Mesothelial cell of epicardium (in vitro differentiated cells): ENCODE results near the gene GIMAP7. TPM values are rescaled to one million over a fixed set of nuclear protein-coding genes. Genes with fewer than 3 reads are reported as not detected.

Experiments used
- DNase-seq, 2 experiments: peaks; one replicate each; pipeline ENCODE4 v3.0.0; 2021; ENCODE audit warnings: low spot score in 2 of 2; ENCODE audit not compliant: unreplicated experiment in 2 of 2
- H3K27ac Mint-ChIP-seq: 2 replicates; pipeline ENCODE4 v1.8.0; 2021; ENCODE audit warnings: mixed read lengths
- H3K27me3 Mint-ChIP-seq: 2 replicates; pipeline ENCODE4 v1.8.0; 2021; ENCODE audit warnings: low read depth, mixed read lengths
- H3K36me3 Mint-ChIP-seq: 2 replicates; pipeline ENCODE4 v1.8.0; 2021; ENCODE audit warnings: mixed read lengths
- H3K4me1 Mint-ChIP-seq: 2 replicates; pipeline ENCODE4 v1.8.0; 2021; ENCODE audit warnings: mixed read lengths
- H3K4me3 Mint-ChIP-seq: 2 replicates; pipeline ENCODE4 v1.8.0; 2021; ENCODE audit warnings: mild to moderate bottlenecking, moderate library complexity, mixed read lengths
- H3K9me3 Mint-ChIP-seq: 2 replicates; pipeline ENCODE4 v1.8.0; 2021; ENCODE audit warnings: mixed read lengths
- CTCF ChIP-seq: fragments of 200-600 bp; sonication (generic); IDR thresholded peaks from one replicate; pipeline ENCODE4 v1.5.0; 2021; ENCODE audit warnings: antibody characterized with exemption; ENCODE audit not compliant: unreplicated experiment
- total RNA-seq: library from RNA; stranded (reverse); gene quantifications from 3 replicates; pipeline ENCODE4 v1.2.1, GENCODE V29; 2021

Gene GIMAP7
- total RNA-seq, 1 donor from 2014 or later = not detected

DNA sequence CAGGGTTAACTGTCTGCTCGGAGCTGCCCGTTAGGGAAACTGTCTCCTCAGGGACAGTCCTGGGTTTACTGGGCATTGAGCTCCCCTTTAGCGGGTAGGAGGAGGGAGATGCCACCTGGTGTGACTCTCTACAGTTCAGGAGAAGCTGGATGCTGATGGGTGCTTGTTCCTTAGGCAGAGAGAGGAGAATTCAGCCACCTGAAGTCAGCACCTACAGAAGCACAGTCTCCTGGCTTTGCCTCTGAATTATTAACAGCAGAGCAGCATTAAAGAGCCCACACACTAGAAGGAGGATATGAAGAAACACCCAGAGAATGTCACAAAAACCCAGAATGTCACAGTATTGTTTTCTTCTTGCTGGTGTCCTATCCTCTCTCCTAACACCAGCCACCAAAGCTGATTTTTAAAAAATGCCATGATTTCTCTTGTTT lies 53.2 kb downstream of the GIMAP7 start:
- DNase-seq = no peak
- Mint-ChIP-seq H3K27me3 (no peaks in the 10 kb centered on the region), H3K27ac (no peak overlapping the region), H3K36me3 (no peaks in the 10 kb centered on the region), H3K4me3 (no peak overlapping the region), H3K9me3 (peaks cover 19% of the 10 kb centered on the region), H3K4me1 (no peaks in the 10 kb centered on the region)
- no peak for TF ChIP-seq CTCF

DNA sequence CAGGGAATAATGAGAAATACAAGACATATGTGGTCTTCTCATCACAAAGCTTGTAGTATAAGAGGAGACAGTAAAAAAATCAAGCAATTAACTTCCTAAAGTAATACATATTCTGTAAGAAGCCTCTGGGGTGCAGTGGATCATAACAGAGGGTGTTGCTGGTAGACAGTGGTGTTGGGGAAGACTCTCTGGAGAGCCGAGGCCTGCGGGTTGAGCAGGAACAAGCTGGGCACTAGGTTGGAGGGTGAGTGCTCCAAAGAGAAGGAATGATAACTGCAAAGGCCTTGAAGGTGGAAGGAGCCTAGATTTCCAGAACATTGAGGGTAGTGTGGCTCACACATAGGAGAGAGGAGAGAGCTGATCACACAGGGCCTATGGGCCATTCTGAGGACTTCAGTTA lies 54.0 kb downstream of the GIMAP7 start:
- H3K4me3 Mint-ChIP-seq = no peak overlapping the region
- H3K27me3 Mint-ChIP-seq = no peaks in the 10 kb centered on the region
- no peaks in the 10 kb centered on the region for H3K36me3 Mint-ChIP-seq
- no peak for TF ChIP-seq CTCF
- H3K9me3 Mint-ChIP-seq = peaks cover 22% of the 10 kb centered on the region
- H3K4me1 Mint-ChIP-seq = no peaks in the 10 kb centered on the region
- no peak overlapping the region for H3K27ac Mint-ChIP-seq
- DNase-seq = no peak

- Mint-ChIP-seq H3K9me3 (peaks cover 24% of the 10 kb centered on the region), H3K27me3 (no peaks in the 10 kb centered on the region), H3K4me1 (no peaks in the 10 kb centered on the region), H3K27ac (no peak overlapping the region), H3K36me3 (no peaks in the 10 kb centered on the region), H3K4me3 (no peak overlapping the region)
- no peak for DNase-seq
- TF ChIP-seq CTCF = no peak
These were observed 54.7 kb downstream of the GIMAP7 start for GRCh38 chr7:150569245-150569955.

Other genes starting within 250 kb of the GIMAP7 start
- 3.3 to 4.0 TPM (median 3.4 TPM) in 3 replicates for gene LRRC61, start 191.5 kb upstream of the GIMAP7 start, total RNA-seq
- 0.40 to 0.84 TPM (median 0.47 TPM) in 3 replicates for gene ACTR3C, start 191.3 kb upstream of the GIMAP7 start, total RNA-seq
- gene RARRES2, start 173.2 kb upstream of the GIMAP7 start, total RNA-seq = 24.9 to 26.4 TPM (median 26.2 TPM) in 3 replicates
- gene REPIN1, start 146.1 kb upstream of the GIMAP7 start, total RNA-seq = 147 to 149 TPM (median 148 TPM) in 3 replicates
- gene ZNF775, start 135.5 kb upstream of the GIMAP7 start, total RNA-seq = 13.3 to 14.9 TPM (median 14.8 TPM) in 3 replicates
- gene GIMAP8, start 64.2 kb upstream of the GIMAP7 start, total RNA-seq = not detected in 3 replicates
- gene GIMAP4, start 52.5 kb downstream of the GIMAP7 start, total RNA-seq = not detected in 3 replicates
- gene GIMAP6, start 117.5 kb downstream of the GIMAP7 start, total RNA-seq = not detected in 3 replicates
- gene GIMAP2, start 170.8 kb downstream of the GIMAP7 start, total RNA-seq = not detected in 3 replicates
- gene GIMAP1, start 201.7 kb downstream of the GIMAP7 start, total RNA-seq = not detected in 3 replicates
- not detected in 3 replicates for gene GIMAP5, start 222.5 kb downstream of the GIMAP7 start, total RNA-seq